HG02571 (cell line): ENCODE results near the gene ERBIN.
"Not testable (repeated sequence)": the region's sequence is repeated elsewhere in the genome, so short reads cannot be mapped to it uniquely, and the experiment has no call there.

Experiments
- ATAC-seq: cut with Tn5 transposase; IDR thresholded peaks from one replicate; pipeline ENCODE4 v1.9.1; 2021; ENCODE audit warnings: mild to moderate bottlenecking, moderate library complexity; ENCODE audit not compliant: unreplicated experiment

The ERBIN gene

GRCh38 chr5:66002415-66002814 is 76.0 kb downstream of the ERBIN start:
- ATAC-seq: no peak

- no peak for ATAC-seq
These were observed 77.8 kb downstream of the ERBIN start for GRCh38 chr5:66004216-66004615.

- ATAC-seq: no peak
These were observed 82.9 kb downstream of the ERBIN start for GRCh38 chr5:66009277-66009676.

- no peak for ATAC-seq
These were observed 84.1 kb downstream of the ERBIN start for GRCh38 chr5:66010476-66010875.

GRCh38 chr5:66012271-66012670 is 85.9 kb downstream of the ERBIN start:
- peak; percentile 68 for ATAC-seq

- no peak for ATAC-seq
These were observed 87.0 kb downstream of the ERBIN start for GRCh38 chr5:66013397-66013796.

- ATAC-seq: no peak
These were observed 87.5 kb downstream of the ERBIN start for GRCh38 chr5:66013906-66014305.

- no peak for ATAC-seq
These were observed 89.0 kb downstream of the ERBIN start for GRCh38 chr5:66015196-66015960.

- no peak for ATAC-seq
These were observed 95.2 kb downstream of the ERBIN start for GRCh38 chr5:66021585-66021984.

- no peak for ATAC-seq
These were observed 112.9 kb downstream of the ERBIN start for GRCh38 chr5:66039296-66039695.

GRCh38 chr5:66039701-66040100 is 113.3 kb downstream of the ERBIN start:
- no peak for ATAC-seq

GRCh38 chr5:66041627-66042026 is 115.3 kb downstream of the ERBIN start:
- ATAC-seq: no peak

- ATAC-seq: no peak
These were observed 130.9 kb downstream of the ERBIN start for GRCh38 chr5:66057239-66057638.

- not testable (repeated sequence) for ATAC-seq
These were observed 134.9 kb downstream of the ERBIN start for GRCh38 chr5:66061320-66061719.

GRCh38 chr5:66063061-66063460 is 136.7 kb downstream of the ERBIN start:
- not testable (repeated sequence) for ATAC-seq

- ATAC-seq: no peak
These were observed 140.5 kb downstream of the ERBIN start for GRCh38 chr5:66066826-66067225.

GRCh38 chr5:66072031-66072430 is 145.7 kb downstream of the ERBIN start:
- no peak for ATAC-seq

- no peak for ATAC-seq
These were observed 148.5 kb downstream of the ERBIN start for GRCh38 chr5:66074901-66075300.

- no peak for ATAC-seq
These were observed 154.3 kb downstream of the ERBIN start for GRCh38 chr5:66080664-66081063.

GRCh38 chr5:66089384-66089783 is 163.0 kb downstream of the ERBIN start:
- ATAC-seq: no peak

GRCh38 chr5:66100851-66101250 is 174.5 kb downstream of the ERBIN start:
- no peak for ATAC-seq

GRCh38 chr5:66113160-66113559 is 186.8 kb downstream of the ERBIN start:
- no peak for ATAC-seq

GRCh38 chr5:66118304-66118703 is 191.9 kb downstream of the ERBIN start:
- no peak for ATAC-seq
